ENCODE data around the gene CES3.

The CES3 gene, protein sequence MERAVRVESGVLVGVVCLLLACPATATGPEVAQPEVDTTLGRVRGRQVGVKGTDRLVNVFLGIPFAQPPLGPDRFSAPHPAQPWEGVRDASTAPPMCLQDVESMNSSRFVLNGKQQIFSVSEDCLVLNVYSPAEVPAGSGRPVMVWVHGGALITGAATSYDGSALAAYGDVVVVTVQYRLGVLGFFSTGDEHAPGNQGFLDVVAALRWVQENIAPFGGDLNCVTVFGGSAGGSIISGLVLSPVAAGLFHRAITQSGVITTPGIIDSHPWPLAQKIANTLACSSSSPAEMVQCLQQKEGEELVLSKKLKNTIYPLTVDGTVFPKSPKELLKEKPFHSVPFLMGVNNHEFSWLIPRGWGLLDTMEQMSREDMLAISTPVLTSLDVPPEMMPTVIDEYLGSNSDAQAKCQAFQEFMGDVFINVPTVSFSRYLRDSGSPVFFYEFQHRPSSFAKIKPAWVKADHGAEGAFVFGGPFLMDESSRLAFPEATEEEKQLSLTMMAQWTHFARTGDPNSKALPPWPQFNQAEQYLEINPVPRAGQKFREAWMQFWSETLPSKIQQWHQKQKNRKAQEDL

DNA sequence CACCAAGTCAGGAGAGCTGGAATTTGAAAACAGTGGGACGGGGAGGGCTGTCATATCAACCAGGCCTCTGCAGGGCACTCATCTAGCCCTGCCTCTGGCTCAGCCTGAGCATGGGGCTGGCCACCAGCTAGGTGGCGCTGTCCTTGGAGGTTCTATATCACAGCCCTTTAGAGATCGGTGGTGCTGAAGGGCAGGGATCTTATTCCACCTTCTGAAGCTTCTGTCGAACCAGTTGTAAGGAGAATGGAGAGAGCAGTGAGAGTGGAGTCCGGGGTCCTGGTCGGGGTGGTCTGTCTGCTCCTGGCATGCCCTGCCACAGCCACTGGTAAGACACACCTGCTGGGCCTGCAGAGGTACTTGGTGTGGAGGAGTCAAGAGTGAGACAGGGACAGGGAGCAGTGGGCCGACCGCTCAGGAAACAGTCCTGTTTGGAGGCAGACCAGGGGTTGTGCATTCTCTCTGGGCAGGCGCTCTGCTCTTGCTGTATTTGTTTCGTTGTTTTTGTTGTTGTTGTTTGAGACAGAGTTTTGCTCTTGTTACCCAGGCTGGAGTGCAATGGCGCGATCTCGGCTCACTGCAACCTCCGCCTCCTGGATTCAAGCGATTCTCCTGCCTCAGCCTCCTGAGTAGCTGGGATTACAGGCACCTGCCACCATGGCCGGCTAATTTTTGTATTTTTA, at the start of gene CES3:
Gene CES3, plus strand, starts transcription at position 202 of the 680 bp plus-strand sequence. Its CDS starts 42 bp downstream, at position 244.
- peak; percentile 92 for FAIRE-seq
- DNase-seq (ENCODE audit: extremely low spot score, insufficient read length, low read depth) = no peak

DNA sequence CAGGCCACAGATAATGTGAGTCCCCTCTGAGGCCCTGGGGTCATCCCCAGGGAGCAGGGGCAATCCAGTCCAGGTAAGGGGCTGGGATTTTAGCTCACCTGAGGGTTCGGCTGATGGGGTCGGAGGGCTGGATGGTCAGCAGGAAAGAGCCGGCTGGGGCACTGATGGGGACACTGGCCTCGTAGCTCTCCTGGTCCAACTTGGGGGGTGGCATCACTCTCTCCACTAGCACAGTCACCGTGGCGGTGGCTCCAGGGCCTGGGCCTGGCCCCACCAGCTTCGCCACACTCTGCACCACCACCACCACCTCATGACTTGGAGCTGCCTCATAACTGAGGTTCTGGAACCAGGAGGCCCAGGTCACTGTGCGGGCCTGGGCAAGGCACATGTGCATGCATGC, 49.3 kb upstream of the CES3 start:
- no peak for DNase-seq (ENCODE audit: extremely low spot score, insufficient read length, low read depth)
- FAIRE-seq = no peak

DNA sequence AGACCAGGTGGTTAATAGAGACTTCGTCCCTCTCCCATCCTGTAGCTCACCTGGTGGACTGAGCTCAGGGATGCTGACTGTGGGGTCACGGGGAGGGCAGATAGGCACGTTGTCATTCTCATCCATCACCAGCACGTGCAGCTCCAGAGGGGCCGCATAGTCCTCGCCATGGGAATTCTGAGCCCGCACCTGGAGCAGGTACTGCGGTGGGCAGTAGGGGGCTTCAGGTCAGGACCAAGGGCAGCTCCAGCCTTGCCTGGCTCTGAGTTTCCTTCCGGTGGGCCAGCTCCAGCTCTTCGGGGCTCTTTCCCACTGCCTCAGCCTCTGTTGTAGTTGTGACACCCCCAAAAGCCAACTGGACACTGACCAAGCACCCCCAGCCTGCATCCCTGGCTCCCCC, 48.0 kb upstream of the CES3 start:
- DNase-seq (ENCODE audit: extremely low spot score, insufficient read length, low read depth) (no peak), FAIRE-seq (no peak)

DNA sequence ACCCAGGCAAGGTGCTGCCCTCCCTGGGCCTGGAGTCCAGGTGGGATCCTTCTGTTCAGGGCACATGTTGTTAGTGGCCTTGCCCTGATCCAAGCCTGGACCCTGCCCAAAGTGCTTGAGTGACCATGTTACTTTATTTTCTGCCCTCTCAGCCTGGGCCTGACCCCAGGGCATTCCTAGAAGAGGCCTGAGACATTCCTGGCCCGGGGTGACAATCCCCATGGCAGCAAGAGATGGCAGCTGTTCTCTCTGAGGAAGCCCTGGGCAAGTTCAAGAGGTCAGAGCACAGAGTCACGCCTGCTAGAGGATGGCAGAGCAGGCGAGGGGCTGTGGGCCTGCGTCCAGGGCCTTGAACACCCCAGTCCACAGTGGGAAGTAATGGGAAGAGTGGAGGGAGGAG, 47.4 kb upstream of the CES3 start:
- no peak for DNase-seq (ENCODE audit: extremely low spot score, insufficient read length, low read depth)
- FAIRE-seq = no peak

DNA sequence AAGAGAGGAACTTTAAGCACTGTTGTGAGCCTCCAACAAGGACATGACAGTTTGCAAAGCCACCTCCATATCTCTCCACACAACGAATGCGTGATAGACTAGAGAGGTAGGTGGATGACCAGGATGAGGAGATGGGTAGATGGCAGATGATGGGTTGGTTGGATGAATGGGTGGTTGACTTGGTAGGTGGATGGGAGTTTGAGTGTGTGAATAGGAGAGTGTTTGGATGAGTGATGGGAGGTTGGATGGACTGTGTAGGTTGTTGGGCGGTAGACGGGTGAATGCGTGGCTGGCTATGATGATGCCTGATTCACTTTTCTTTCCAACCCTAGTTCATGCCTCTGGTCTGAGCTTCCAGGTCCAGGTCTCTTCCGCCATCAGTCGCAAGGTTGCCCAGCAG, 46.5 kb upstream of the CES3 start:
- FAIRE-seq (no peak), DNase-seq (ENCODE audit: extremely low spot score, insufficient read length, low read depth) (no peak)

DNA sequence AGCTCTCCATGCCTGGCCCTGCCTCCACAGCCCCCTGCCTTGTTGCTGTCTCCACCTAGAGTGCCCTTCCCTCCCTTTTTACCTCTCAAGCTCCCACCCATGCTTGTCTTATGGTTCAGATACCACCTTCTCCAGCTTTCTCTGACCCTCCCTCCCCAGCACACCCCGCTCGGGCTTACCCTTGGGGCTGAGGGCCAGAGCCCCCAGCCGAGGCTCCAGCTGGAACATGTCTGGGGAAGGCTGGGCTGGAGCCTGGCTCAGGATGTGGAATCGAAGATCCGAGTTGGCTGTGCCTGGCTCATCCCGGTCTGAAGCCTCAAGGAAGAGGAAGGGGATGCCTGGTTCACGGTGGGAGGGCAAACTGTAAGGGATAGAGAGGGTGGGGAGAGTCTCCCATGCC, 46.0 kb upstream of the CES3 start:
- DNase-seq (ENCODE audit: extremely low spot score, insufficient read length, low read depth) = no peak
- no peak for FAIRE-seq

DNA sequence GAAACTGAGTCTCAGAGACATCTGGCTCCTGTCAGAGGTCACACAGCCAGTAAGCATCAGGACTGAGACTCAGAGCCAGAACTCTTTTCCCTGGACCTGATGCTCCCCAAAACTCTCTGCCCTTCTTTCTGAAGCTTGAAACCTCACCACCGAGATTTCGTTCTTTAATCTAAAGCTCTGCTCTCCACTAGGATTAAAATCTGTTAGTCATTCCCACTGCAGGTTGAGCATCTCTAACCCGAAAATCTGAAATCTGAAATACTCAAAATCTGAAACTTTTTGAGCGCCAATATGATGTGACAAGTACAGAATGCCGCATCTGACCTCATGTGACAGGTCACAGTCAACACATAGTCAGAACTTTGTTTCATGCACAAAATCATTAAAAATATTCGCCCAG, 44.5 kb upstream of the CES3 start:
- no peak for FAIRE-seq
- no peak for DNase-seq (ENCODE audit: extremely low spot score, insufficient read length, low read depth)

DNA sequence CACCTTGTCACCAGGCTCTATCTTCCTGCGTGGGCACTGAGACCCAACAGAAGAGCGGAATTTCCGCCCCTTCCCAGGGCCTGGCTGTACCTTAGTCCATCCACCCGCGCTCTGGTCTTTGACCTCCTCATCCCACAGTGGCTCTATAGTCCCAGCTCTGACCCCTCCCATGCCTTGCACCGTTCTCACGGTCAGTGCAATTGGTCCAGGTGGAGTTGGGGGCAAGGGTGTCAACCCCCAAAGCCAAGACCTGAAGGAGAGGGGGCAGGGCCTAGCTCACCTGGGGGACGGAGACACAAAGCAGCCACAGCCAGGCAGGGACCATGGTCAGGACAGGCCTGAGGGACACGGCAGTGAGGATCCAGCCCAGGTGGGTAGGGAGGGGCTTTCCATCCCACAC, 43.3 kb upstream of the CES3 start:
- FAIRE-seq = no peak
- no peak for DNase-seq (ENCODE audit: extremely low spot score, insufficient read length, low read depth)

DNA sequence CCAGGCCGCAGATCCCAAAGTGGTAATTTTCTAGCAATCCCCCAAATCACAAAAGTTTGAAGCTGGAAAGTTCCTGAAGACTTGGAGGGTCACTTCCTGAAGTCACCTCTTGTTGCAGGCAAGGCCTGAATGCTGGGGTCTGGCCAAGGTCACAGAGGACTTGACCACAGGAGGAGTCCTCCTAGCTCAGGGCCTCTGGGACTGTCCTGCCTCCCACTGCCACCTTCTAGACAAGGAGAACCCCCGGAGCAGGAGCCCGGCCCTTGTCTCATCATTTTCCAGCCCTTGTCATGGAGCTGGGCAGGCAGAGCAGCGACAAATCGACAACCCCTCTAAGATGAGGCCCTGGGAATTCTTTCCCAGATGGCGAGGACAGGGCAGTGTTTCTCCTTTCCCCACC, 42.7 kb upstream of the CES3 start:
- DNase-seq (ENCODE audit: extremely low spot score, insufficient read length, low read depth) (no peak), FAIRE-seq (no peak)

DNA sequence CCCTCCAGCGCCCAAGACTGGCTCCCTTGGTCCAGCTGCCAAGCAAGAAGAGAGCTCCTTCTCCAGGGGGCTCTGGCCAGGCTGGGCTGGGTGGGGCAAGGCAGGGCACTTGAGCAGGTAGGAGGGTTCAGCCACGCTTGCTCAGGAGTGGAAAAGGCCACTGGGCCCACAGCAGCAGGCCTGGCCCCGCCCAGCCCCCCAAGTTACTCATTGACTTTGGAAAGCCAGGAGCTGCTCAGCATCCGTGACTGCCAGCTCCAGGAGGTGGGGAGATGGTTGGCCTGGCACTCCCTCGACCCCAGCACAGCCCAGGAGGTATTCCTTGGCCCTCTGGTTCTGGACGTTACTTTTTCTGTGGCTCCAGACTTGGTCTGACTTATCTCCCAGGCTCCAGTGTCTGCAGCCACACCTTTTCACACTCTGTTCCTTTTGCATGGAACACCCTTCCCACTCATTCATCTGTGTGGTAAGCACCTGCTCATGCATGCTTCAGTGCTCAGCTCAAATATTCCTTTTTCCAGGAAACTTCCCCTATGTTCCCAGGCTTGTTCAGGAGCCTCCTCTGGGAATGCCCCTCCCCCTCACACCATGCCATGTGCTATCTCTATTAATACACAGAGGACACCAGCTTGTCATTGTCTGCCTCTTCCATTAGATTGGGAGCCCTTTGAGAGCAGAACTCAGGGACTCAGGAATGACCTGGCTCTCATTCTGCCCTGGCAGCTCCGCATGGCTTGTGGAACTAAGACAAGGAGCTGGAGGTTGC, 42.1 kb upstream of the CES3 start, which contains the start of gene CDH16:
Gene CDH16, minus strand, starts transcription at position 83 of the 766 bp plus-strand sequence. CDS start 820 bp downstream, outside the sequence.
- DNase-seq (ENCODE audit: extremely low spot score, insufficient read length, low read depth) = no peak
- FAIRE-seq = no peak

DNA sequence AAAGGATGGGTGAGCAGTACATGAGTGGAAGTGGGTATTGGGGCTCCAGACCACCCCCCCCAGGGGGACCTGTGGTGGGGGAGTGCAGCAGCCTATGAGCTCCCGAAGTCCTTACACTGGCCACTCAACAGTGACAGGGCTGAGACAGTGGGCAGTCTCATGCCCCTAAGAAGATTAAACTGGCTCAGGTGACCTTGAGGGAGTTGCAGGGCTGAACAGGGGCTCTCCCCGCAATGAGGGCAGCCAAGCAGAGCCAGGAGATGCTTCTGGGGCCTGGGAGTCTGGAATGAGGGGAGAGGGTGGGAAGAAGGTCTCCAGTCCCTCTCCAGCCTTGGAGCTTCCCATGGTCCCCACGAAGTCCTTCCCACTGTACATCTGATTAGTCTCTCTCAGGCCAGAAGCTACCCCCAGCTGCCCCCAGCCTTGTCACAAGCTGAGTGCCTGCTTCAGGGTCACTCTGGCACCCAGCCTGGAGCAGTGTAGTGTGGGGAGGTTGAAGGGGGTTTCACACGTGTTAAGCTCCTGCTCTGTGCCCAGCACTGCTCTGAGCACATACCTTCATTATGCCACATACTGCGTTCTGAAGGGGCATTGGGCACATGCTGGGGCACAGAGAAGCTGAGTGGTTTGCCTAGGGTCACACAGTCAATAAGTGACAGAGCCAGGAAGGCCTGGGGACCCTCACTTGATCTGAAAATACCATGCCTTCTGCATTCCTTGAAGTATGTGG, 41.3 kb upstream of the CES3 start:
- DNase-seq (ENCODE audit: extremely low spot score, insufficient read length, low read depth) (no peak), FAIRE-seq (no peak)

DNA sequence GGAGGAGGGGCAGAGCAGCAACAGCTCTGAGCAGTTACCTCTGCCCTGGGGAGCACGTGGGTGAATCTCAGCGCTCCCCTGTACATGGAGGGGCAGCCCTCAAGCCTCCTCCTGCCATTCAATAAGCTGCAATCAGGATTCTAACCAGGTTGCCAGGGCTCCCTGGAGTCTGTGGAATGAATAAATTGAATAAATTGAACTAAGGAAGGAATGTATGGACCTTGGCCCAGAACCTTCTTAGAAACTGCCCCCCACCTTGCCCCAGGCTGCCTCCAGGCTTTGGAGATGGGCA, 40.8 kb upstream of the CES3 start:
- FAIRE-seq (no peak), DNase-seq (ENCODE audit: extremely low spot score, insufficient read length, low read depth) (no peak)

DNA sequence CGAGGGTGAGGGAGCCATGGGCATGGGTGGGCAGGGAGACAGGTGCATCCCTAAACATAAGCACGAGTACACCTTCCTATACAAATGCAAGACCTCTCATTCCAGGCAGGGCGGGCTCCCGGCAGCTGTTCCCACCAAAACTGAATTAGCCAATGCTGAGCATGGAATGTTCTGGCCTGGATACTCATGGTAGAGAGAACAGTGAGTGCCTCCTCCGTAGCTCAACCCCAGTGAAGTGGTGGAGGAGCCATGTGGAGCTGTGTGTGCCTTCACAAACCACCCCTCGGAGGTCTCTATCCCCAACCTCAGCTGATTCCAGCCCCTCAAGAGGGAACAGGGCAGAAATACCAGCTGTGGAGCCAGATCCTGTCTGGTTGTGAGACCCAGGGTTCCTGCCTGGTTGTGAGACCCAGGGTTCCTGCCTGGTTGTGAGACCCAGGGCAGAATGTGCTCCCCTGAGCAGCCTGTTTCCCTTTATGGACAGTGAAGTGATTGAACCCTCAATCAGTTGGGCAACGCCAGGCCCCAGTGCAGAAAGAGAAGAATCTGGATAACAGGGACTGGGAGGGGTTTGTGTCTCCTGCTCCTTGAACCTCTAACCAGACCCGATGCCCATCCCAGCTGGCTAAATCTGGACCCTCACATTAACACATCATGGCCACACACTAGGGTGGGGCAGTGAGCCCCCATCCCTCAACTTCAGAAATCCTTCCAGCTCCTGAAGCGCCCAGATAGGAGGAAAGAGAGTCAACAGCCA, 40.0 kb upstream of the CES3 start:
- no peak for FAIRE-seq
- no peak for DNase-seq (ENCODE audit: extremely low spot score, insufficient read length, low read depth)

DNA sequence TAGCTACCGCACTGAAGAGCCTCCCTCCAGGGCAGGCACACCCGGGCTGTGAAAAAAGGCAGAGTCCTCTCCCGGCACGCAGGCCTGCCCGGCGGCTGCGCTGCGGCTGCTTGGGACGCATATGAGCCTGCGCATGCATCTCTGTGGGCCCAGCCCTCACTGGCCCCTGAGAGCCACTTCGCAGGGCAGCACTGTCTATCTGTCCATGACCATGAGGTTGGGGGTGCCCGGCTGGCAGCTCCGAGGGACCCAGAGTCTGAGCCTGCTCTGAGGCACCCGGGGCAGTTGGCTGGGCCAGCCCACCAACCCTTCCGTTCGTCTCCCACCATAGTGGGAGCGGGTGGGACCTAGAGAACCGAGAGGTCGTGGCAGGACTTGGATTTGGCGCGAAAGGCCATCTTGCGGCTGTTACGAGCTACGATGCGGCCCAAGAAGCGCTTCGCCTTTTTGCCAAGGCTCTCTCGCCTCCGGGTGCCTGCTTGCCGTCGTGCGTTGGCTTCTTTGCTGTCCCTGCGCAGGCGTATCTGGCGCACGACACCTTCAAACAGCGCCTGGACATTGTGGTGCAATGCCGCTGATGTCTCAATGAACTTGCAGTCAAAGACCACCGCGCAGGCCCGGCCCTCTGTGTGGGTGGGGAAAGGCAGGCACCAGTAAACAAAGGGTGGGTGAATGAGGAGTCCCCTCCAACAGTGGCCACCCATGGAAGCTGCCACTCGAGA, 39.2 kb upstream of the CES3 start:
- no peak for FAIRE-seq
- DNase-seq (ENCODE audit: extremely low spot score, insufficient read length, low read depth) = no peak

DNA sequence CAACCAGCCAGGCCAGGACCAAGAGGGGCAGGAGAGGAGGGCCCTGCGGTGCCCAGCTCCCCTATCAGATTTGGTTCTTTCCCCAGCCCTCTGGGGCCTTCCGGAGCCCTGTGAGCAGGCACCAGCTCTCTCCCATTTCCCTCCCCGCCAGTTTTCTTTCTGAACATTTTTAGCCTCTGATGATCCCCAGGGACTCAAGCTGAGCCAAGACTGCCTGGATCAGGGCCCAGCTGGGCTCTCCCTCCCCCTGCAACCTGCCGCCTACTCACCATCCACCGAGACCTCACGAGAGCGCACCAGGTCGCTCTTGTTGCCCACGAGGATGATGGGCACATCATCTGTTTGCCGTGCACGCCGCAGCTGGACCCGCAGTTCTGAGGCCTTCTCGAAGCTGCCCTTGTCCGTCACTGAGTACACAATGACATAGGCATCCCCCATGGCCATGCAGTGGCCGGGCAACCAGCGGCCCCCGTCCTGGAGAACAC, 37.8 kb upstream of the CES3 start:
- DNase-seq (ENCODE audit: extremely low spot score, insufficient read length, low read depth) (no peak), FAIRE-seq (no peak)

DNA sequence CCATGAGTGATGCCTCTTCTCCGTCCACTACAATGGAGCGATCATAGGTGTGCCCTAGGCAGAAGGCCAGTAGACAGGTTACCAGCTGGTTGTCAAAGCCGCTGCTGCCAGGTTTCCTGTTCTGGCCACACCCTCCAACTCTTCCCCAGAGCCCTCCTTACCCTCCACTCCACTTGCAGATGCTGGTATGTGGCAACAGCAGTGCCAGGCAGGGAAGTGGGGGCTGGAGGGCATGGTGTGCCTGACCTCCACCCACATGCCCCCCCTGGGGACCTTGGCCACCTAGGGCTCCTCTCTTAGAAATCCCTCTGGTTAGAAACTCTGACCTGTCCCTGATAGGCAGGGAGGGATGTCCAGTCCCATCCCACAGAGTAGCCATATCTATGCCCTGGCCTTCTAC, 37.2 kb upstream of the CES3 start:
- no peak for DNase-seq (ENCODE audit: extremely low spot score, insufficient read length, low read depth)
- FAIRE-seq = no peak

DNA sequence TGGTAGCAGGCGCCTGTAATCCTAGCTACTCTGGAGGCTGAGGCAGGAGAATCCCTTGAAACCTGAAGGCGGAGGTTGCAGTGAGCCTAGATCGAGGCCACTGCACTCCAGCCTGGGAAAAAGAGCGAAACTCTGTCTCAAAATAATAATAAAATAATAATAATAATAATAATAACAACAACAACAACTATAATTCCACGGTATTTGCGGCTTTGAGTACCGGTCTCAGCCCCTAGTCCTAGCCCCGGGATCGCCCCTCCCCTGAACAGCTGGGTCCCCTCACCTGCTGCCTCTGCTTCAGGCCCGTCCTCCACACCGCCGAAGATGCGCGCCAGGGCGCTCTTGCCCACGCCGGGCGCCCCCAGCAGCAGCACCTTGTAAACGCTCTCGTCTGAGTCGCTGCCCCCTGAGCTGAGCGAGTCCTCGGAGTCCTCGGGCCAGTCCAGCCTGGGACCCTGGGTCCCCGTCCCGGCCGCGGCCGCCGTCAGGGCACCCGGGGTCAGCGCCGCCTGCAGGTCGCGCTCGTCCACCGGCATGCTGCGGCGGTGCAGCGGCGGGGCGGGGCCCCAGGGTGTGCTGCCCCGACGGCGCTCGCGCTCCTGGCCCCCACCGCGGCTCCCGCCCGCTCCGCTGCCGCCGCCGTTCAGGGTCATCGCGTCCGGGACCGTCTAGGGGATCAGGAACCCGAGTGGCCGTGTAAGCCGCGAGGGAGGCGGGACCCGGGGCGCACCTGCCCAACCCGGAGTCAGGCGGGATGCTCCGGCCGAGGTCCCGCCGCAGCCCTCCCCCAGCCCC, 36.3 kb upstream of the CES3 start:
- FAIRE-seq (no peak), DNase-seq (ENCODE audit: extremely low spot score, insufficient read length, low read depth) (no peak)

DNA sequence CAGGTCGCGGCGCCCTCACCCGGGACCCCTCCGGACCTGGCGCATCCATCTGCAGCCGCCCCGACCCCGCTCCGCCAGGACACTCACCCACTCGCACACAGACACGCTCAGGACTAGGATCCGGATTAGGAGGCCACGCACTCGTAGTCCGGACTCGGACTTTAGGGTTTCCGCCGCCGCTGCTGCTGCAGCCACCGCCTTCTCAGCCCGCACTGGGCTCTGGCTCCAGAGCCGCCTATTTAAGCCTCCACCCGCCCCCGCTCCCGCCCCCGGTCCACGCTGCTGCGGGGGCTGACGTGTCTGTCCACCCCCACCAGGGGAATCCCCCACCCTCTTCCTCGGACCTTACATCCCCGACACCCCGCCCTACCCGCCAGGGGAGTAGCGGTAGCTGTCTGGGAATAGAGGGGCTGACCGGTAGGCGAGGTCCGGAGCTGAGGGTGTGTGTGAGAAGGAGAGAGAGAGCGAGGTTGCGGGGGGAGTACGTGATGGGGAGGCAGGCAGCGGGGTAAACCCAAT, 35.7 kb upstream of the CES3 start, which contains the start of gene RRAD:
Gene RRAD, minus strand, starts transcription at position 214 of the 519 bp plus-strand sequence. CDS start 356 bp downstream, outside the sequence.
- DNase-seq (ENCODE audit: extremely low spot score, insufficient read length, low read depth) = no peak
- no peak for FAIRE-seq
